Smooth muscle cell (in vitro differentiated cells): ENCODE results near the gene GEMIN4. TPM values are rescaled to one million over a fixed set of nuclear protein-coding genes. Genes with fewer than 3 reads are reported as not detected.
"Not testable (repeated sequence)": the region's sequence is repeated elsewhere in the genome, so short reads cannot be mapped to it uniquely, and the experiment has no call there.

ENCODE experiments used
- DNase-seq: peaks from one replicate; lab custom pipeline; 2025; ENCODE audit not compliant: unreplicated experiment; lab: John Stamatoyannopoulos, UW
- H2AFZ ChIP-seq: fragments of 200-600 bp; sonication (generic); 2 replicates; pipeline ENCODE4 v1.6.0; 2016; ENCODE audit warnings: antibody characterized with exemption, low read depth, mild to moderate bottlenecking
- H3F3A ChIP-seq: fragments of 200-600 bp; sonication (generic); 2 replicates; pipeline ENCODE4 v1.6.0; 2017; ENCODE audit warnings: antibody characterized with exemption, low read depth
- H3K27ac ChIP-seq: fragments of 200-600 bp; sonication (generic); 2 replicates; pipeline ENCODE4 v1.5.1; 2016; ENCODE audit warnings: low read depth, mild to moderate bottlenecking
- H3K27me3 ChIP-seq: fragments of 200-600 bp; sonication (generic); 2 replicates; pipeline ENCODE4 v1.6.1; 2016; ENCODE audit warnings: low read depth, mild to moderate bottlenecking
- H3K36me3 ChIP-seq: fragments of 200-600 bp; sonication (generic); 2 replicates; pipeline ENCODE4 v1.5.1; 2016; ENCODE audit warnings: low read depth
- H3K4me1 ChIP-seq: fragments of 200-600 bp; sonication (generic); 2 replicates; pipeline ENCODE4 v1.5.1; 2016; ENCODE audit warnings: low read depth
- H3K4me2 ChIP-seq: fragments of 200-600 bp; sonication (generic); 2 replicates; pipeline ENCODE4 v1.6.0; 2016; ENCODE audit warnings: mild to moderate bottlenecking
- H3K4me3 ChIP-seq: fragments of 200-600 bp; sonication (generic); 2 replicates; pipeline ENCODE4 v1.5.1; 2016; ENCODE audit warnings: mild to moderate bottlenecking
- H3K79me2 ChIP-seq: fragments of 200-600 bp; sonication (generic); 2 replicates; pipeline ENCODE4 v1.6.0; 2016; ENCODE audit warnings: low read depth, mild to moderate bottlenecking
- H3K9ac ChIP-seq: fragments of 200-600 bp; sonication (generic); 2 replicates; pipeline ENCODE4 v1.6.0; 2016; ENCODE audit warnings: low read depth
- H3K9me3 ChIP-seq: fragments of 200-600 bp; sonication (generic); replicated peaks from 2 replicates; pipeline ENCODE4 v1.5.1; 2016; ENCODE audit warnings: low read depth
- H4K20me1 ChIP-seq: fragments of 200-600 bp; sonication (generic); 2 replicates; pipeline ENCODE4 v1.6.0; 2016; ENCODE audit warnings: low read depth
- WGBS: methylation state at CpG from one replicate; pipeline ENCODE4 v1.1.7; 2016; ENCODE audit warnings: low lambda C conversion rate; 5-methylcytosine and 5-hydroxymethylcytosine counted together
- polyA plus RNA-seq: library from polyadenylated mRNA; unstranded; fragments of >200 nt; fragmentation: Nextera tagmentation; extraction: Ambion mirVana; gene quantifications from 2 replicates; pipeline ENCODE4 v1.2.1, GENCODE V29; 2016
- total RNA-seq: library from RNA; depleted of rRNA; stranded (reverse); fragments of >200 nt; gene quantifications from 2 replicates; pipeline ENCODE4 v1.2.3, GENCODE V29; 2014
- TF ChIP-seq, protein P1 (sequence below): fragments of 200-600 bp; sonication (generic); IDR thresholded peaks from 2 replicates; pipeline ENCODE4 v1.5.1; 2017; ENCODE audit warnings: borderline replicate concordance, mild to moderate bottlenecking, antibody characterized with exemption; ENCODE audit not compliant: insufficient read depth, poor library complexity, severe bottlenecking

The GEMIN4 gene
- total and polyA plus RNA-seq, 2 experiments from 2014 or later = 10.5 to 18.8 TPM

DNA sequence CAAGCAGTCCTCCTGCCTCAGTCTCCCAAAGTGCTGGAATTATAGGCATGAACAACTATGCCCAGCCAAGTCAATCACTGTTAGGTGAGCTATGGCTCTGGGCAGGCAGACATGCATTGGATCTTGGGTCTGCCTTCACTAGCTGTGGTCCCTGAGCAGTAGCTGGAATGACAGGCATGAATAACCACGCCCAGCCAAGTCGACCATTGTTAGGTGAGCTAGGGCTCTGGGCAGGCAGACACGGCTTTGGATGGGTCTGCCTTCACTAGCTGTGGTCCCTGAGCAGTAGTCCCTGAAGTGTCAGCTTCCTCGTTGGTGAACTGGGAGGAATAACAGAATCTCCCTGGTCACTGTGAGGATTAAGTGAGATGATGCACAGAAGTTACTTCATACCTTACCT is 36.5 kb upstream of the GEMIN4 start:
- TF ChIP-seq, protein P1, sequence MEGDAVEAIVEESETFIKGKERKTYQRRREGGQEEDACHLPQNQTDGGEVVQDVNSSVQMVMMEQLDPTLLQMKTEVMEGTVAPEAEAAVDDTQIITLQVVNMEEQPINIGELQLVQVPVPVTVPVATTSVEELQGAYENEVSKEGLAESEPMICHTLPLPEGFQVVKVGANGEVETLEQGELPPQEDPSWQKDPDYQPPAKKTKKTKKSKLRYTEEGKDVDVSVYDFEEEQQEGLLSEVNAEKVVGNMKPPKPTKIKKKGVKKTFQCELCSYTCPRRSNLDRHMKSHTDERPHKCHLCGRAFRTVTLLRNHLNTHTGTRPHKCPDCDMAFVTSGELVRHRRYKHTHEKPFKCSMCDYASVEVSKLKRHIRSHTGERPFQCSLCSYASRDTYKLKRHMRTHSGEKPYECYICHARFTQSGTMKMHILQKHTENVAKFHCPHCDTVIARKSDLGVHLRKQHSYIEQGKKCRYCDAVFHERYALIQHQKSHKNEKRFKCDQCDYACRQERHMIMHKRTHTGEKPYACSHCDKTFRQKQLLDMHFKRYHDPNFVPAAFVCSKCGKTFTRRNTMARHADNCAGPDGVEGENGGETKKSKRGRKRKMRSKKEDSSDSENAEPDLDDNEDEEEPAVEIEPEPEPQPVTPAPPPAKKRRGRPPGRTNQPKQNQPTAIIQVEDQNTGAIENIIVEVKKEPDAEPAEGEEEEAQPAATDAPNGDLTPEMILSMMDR = no peak
- Histone ChIP-seq H2AFZ (no peak overlapping the region), H3K79me2 (peaks cover 17% of the 10 kb centered on the region)

DNA sequence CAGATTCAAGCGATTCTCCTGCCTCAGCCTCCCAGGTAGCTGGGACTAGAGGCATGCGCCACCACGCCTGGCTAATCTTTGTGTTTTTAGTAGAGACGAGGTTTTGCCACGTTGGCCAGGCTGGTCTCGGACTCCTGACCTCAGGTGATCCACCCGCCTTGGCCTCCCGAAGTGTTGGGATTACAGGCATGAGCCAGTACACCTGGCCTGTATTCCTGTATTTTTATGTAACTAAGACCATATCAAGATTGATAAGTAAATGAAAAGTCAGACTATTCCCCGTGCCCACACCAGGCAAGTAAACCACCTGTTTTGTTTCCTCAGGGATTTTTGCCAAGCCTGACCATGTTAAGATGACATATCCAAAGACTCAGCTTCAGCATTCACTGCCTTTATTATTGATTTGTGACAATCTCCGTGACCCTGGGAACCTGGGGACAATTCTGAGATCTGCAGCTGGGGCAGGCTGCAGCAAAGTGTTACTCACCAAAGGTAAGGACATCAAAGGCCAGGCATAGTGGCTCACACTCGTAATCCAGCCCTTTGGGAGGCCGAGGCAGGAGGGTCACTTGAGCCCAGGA is 35.7 kb upstream of the GEMIN4 start:
- H3K4me1 ChIP-seq = peaks cover 12% of the 10 kb centered on the region
- H3K9ac ChIP-seq = no peak overlapping the region
- H3K79me2 ChIP-seq = peaks cover 24% of the 10 kb centered on the region
- WGBS = 98% methylated on average over 12 of the region's 12 CpGs
- no peak for DNase-seq
- peaks cover 8% of the 10 kb centered on the region for H4K20me1 ChIP-seq
- no peak overlapping the region for H3K4me2 ChIP-seq
- H3K27ac ChIP-seq = no peak overlapping the region
- TF ChIP-seq, protein P1 = no peak
- no peak overlapping the region for H3K4me3 ChIP-seq
- no peaks in the 10 kb centered on the region for H3K27me3 ChIP-seq
- no peak overlapping the region for H2AFZ ChIP-seq
- H3K36me3 ChIP-seq = no peaks in the 10 kb centered on the region
- H3K9me3 ChIP-seq = no peaks in the 10 kb centered on the region
- H3F3A ChIP-seq = peaks cover 6% of the 10 kb centered on the region

More for the DNA sequence above, 36.5 kb upstream of the GEMIN4 start:
- Histone ChIP-seq H3K36me3 (no peaks in the 10 kb centered on the region), H3K9ac (no peak overlapping the region), H4K20me1 (peaks cover 8% of the 10 kb centered on the region), H3K27ac (peak overlapping the region; percentile 9), H3K4me3 (no peak overlapping the region), H3K27me3 (no peaks in the 10 kb centered on the region), H3K4me2 (no peak overlapping the region), H3K4me1 (peaks cover 4% of the 10 kb centered on the region), H3F3A (peaks cover 6% of the 10 kb centered on the region), H3K9me3 (no peaks in the 10 kb centered on the region)
- 91% methylated on average over 4 of the region's 4 CpGs for WGBS
- no peak for DNase-seq

DNA sequence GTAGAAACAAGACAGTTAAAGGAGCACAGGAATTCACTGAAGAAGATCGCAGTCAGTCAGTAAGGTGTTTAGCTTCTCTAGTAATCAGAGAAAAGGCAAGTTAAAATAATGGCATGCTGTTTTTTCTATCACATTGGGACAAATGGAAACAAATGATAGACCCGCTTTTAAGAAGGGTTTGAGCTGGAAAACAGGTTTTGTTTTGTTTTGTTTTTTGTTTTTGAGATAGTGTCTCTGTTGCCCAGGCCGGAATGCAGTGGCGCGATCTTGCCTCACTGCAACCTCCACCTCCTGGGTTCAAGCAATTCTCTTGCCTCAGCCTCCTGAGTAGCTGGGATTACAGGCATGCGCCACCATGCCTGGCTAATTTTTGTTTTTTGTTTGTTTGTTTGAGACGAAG is 33.8 kb upstream of the GEMIN4 start:
- Histone ChIP-seq H3K4me1 (peaks cover 18% of the 10 kb centered on the region), H3K79me2 (peaks cover 41% of the 10 kb centered on the region)
- H3K36me3 ChIP-seq, H3K4me2 ChIP-seq, H3K4me3 ChIP-seq, DNase-seq, H3K27me3 ChIP-seq, H2AFZ ChIP-seq, H3F3A ChIP-seq, H3K27ac ChIP-seq, H4K20me1 ChIP-seq, H3K9ac ChIP-seq, H3K9me3 ChIP-seq: not testable (repeated sequence)
- WGBS = 84% methylated on average over 7 of the region's 7 CpGs

DNA sequence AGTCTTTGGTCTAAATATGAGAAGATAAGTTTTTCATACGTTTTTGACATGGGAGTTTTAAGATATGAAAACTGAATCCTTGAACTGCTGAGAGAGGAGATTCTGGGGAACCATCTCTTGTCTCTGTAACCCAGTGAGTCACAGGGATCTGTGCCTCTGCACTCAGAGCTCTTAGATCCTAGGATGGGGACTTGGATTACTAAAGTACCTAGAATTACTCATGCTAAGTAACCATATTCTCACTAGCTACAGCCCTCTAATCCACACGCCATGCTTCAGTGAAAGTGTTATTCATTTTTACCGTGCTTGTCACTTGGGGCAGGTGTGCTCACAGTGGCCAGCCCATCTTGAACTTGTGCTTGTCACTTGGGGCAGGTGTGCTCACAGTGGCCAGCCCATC is 32.1 kb upstream of the GEMIN4 start:
- WGBS = 81% methylated on average over 3 of the region's 3 CpGs
- H2AFZ ChIP-seq = no peak overlapping the region
- no peaks in the 10 kb centered on the region for H4K20me1 ChIP-seq
- H3F3A ChIP-seq = no peaks in the 10 kb centered on the region
- no peaks in the 10 kb centered on the region for H3K36me3 ChIP-seq
- H3K27me3 ChIP-seq = no peaks in the 10 kb centered on the region
- no peak overlapping the region for H3K9ac ChIP-seq
- H3K4me3 ChIP-seq = no peak overlapping the region
- no peak overlapping the region for H3K27ac ChIP-seq
- peaks cover 52% of the 10 kb centered on the region for H3K79me2 ChIP-seq
- no peak overlapping the region for H3K4me2 ChIP-seq
- no peaks in the 10 kb centered on the region for H3K9me3 ChIP-seq
- peaks cover 18% of the 10 kb centered on the region for H3K4me1 ChIP-seq
- DNase-seq = no peak
- TF ChIP-seq, protein P1 = no peak
